GM19193 (cell line): ENCODE data around the gene CDCP2.

Source experiments
- POLR2A ChIP-seq: IDR thresholded peaks from 4 replicates; pipeline ENCODE4 v1.6.1; 2011; ENCODE audit not compliant: insufficient read depth, insufficient read length; ENCODE audit errors: extremely low read depth

The CDCP2 gene

GRCh38 chr1:54152696-54153095 is at the start of gene CDCP2:
CDCP2 (minus strand) TSS chr1:54153000; CDS start chr1:54152922, 78 bp downstream.
- TF ChIP-seq POLR2A = no peak

GRCh38 chr1:54200519-54200997 is 47.8 kb upstream of the CDCP2 start:
- TF ChIP-seq POLR2A = no peak

GRCh38 chr1:54199765-54200518 is 47.1 kb upstream of the CDCP2 start, which contains the start of the genes CYB5RL and MRPL37:
CYB5RL (minus strand) TSS chr1:54200030; CDS start chr1:54195616, 4,414 bp downstream.
MRPL37 (plus strand) TSS chr1:54200167; CDS start chr1:54200244, 77 bp downstream.
- peak; percentile 89 for TF ChIP-seq POLR2A

GRCh38 chr1:54199151-54199764 is 46.5 kb upstream of the CDCP2 start:
- TF ChIP-seq POLR2A = no peak

- no peak for TF ChIP-seq POLR2A
These were observed 40.7 kb upstream of the CDCP2 start for GRCh38 chr1:54193453-54193852.

GRCh38 chr1:54191525-54191924 is 38.7 kb upstream of the CDCP2 start:
- TF ChIP-seq POLR2A = no peak

GRCh38 chr1:54190526-54190925 is 37.7 kb upstream of the CDCP2 start:
- no peak for TF ChIP-seq POLR2A

- no peak for TF ChIP-seq POLR2A
These were observed 35.5 kb upstream of the CDCP2 start for GRCh38 chr1:54188291-54188690.

GRCh38 chr1:54186056-54186455 is 33.3 kb upstream of the CDCP2 start:
- no peak for TF ChIP-seq POLR2A

GRCh38 chr1:54180701-54181360 is 28.0 kb upstream of the CDCP2 start:
- TF ChIP-seq POLR2A = no peak

GRCh38 chr1:54178296-54179070 is 25.7 kb upstream of the CDCP2 start:
- no peak for TF ChIP-seq POLR2A

GRCh38 chr1:54177726-54178125 is 24.9 kb upstream of the CDCP2 start:
- no peak for TF ChIP-seq POLR2A

GRCh38 chr1:54176621-54177327 is 24.0 kb upstream of the CDCP2 start:
- no peak for TF ChIP-seq POLR2A

- TF ChIP-seq POLR2A = no peak
These were observed 21.3 kb upstream of the CDCP2 start for GRCh38 chr1:54174106-54174505.
